ENCODE data around the gene MYL10.

GRCh38 chr7:101625031-101625791, 3.9 kb downstream of the MYL10 start:
- TF ChIP-seq POLR2A (IDR thresholded peaks at IDR 0.05), result no peak
- no peak for TF ChIP-seq CTCF (IDR thresholded peaks at IDR 0.05)
